GM21423 (cell line): ENCODE results near the gene NUDT12.

Experiments
- ATAC-seq: cut with Tn5 transposase; IDR thresholded peaks from one replicate; pipeline ENCODE4 v1.9.1; 2021; ENCODE audit warnings: mild to moderate bottlenecking, moderate library complexity; ENCODE audit not compliant: unreplicated experiment

Gene NUDT12

GRCh38 chr5:103541569-103541968 lies 21.0 kb downstream of the NUDT12 start:
- ATAC-seq = no peak

GRCh38 chr5:103541114-103541513 lies 21.5 kb downstream of the NUDT12 start:
- no peak for ATAC-seq

- no peak for ATAC-seq
These were observed 22.9 kb downstream of the NUDT12 start for GRCh38 chr5:103539376-103540330.

- ATAC-seq = no peak
These were observed 30.4 kb downstream of the NUDT12 start for GRCh38 chr5:103532086-103532734.

- no peak for ATAC-seq
These were observed 36.2 kb downstream of the NUDT12 start for GRCh38 chr5:103526164-103526915.

- no peak for ATAC-seq
These were observed 37.2 kb downstream of the NUDT12 start for GRCh38 chr5:103525361-103525760.

- ATAC-seq = no peak
These were observed 39.3 kb downstream of the NUDT12 start for GRCh38 chr5:103523319-103523718.

- ATAC-seq = no peak
These were observed 40.0 kb downstream of the NUDT12 start for GRCh38 chr5:103522586-103522985.

- ATAC-seq = no peak
These were observed 43.0 kb downstream of the NUDT12 start for GRCh38 chr5:103519550-103519949.

GRCh38 chr5:103514371-103514770 lies 48.2 kb downstream of the NUDT12 start:
- ATAC-seq = no peak

- ATAC-seq = no peak
These were observed 48.9 kb downstream of the NUDT12 start for GRCh38 chr5:103513701-103514100.

GRCh38 chr5:103512500-103512899 lies 50.1 kb downstream of the NUDT12 start:
- no peak for ATAC-seq

- no peak for ATAC-seq
These were observed 51.1 kb downstream of the NUDT12 start for GRCh38 chr5:103511554-103511885.

- ATAC-seq = no peak
These were observed 51.6 kb downstream of the NUDT12 start for GRCh38 chr5:103510851-103511553.

GRCh38 chr5:103505581-103506305 lies 56.8 kb downstream of the NUDT12 start:
- ATAC-seq = no peak

- ATAC-seq = no peak
These were observed 59.5 kb downstream of the NUDT12 start for GRCh38 chr5:103503066-103503465.

- no peak for ATAC-seq
These were observed 59.9 kb downstream of the NUDT12 start for GRCh38 chr5:103502662-103503061.
